Activated CD8-positive, alpha-beta T cell treated with anti-CD3 and anti-CD28 coated beads for 36 hours (primary cell): ENCODE measurements around the gene DACH1. TPM values are rescaled to one million over a fixed set of nuclear protein-coding genes. Genes with fewer than 3 reads are reported as not detected.

Experiments
- ATAC-seq: fragments of 200-7000 bp; cut with Tn5 transposase; one replicate; pipeline ENCODE4 v1.10.0; 2021; ENCODE audit warnings: mild to moderate bottlenecking, moderate library complexity
- CTCF ChIA-PET: fragments of 350-600 bp; sonication (Branson Sonifier 250); formaldehyde crosslinking; loops from one replicate; lab custom pipeline; 2021; ENCODE audit warnings: antibody characterized with exemption; lab: Charles Lee
- POLR2A ChIA-PET: fragments of 350-600 bp; sonication (Branson Sonifier 250); formaldehyde crosslinking; loops from one replicate; lab custom pipeline; 2021; ENCODE audit warnings: antibody characterized with exemption; lab: Charles Lee
- DNase-seq: peaks from one replicate; pipeline ENCODE4 v3.0.0-alpha.2; 2020
- H3K27ac Mint-ChIP-seq: one replicate; pipeline ENCODE4 v1.8.0; 2021; ENCODE audit warnings: mild to moderate bottlenecking, mixed read lengths
- H3K27me3 Mint-ChIP-seq: one replicate; pipeline ENCODE4 v1.8.0; 2021; ENCODE audit warnings: mixed read lengths
- H3K36me3 Mint-ChIP-seq: one replicate; pipeline ENCODE4 v1.8.0; 2021; ENCODE audit warnings: low read depth, mixed read lengths
- H3K4me1 Mint-ChIP-seq: one replicate; pipeline ENCODE4 v1.8.0; 2021; ENCODE audit warnings: low read depth, mixed read lengths
- H3K4me3 Mint-ChIP-seq: one replicate; pipeline ENCODE4 v1.8.0; 2021; ENCODE audit warnings: mild to moderate bottlenecking, moderate library complexity, mixed read lengths
- H3K9me3 Mint-ChIP-seq: one replicate; pipeline ENCODE4 v1.8.0; 2021; ENCODE audit warnings: mixed read lengths
- intact Hi-C: fragments of 100-400 bp; cut with micrococcal nuclease; formaldehyde crosslinking; loops from one replicate; pipeline ENCODE4 v1.10.0; 2022
- total RNA-seq, 2 experiments: library from RNA; stranded (reverse); gene quantifications; one replicate each; pipeline ENCODE4 v1.2.3, GENCODE V29; 2021
- TF ChIP-seq, protein P1 (sequence below): fragments of 200-600 bp; IDR thresholded peaks from one replicate; pipeline ENCODE4 v1.8.0; 2022; ENCODE audit warnings: antibody characterized with exemption, mild to moderate bottlenecking

Gene DACH1
- total RNA-seq, 2 experiments from 2014 or later, result not detected

DNA sequence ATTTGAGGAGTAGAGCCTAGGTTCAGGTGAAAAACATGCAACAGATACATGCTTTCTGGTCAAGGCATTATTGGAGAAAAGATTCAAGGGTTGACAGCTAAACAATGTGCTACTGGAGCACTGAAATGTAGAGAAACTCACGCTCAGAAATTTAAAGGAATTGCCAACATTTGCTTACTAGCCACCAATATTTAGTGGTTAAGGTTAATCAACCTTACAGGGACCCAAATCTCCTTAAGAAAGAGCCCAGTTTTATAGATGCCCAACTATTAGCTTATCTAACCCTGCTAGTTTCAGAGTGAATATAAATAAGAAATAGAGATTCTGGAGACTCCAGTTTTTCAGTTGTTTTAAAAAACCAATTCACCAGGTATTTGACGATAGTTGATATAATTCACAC, 203.6 kb downstream of the DACH1 start:
- no peak overlapping the region for H3K4me3 Mint-ChIP-seq
- ChIA-PET CTCF (no interaction called here), POLR2A (no interaction called here)
- no peaks in the 10 kb centered on the region for H3K27me3 Mint-ChIP-seq
- no peak overlapping the region for H3K27ac Mint-ChIP-seq
- ATAC-seq (no peak), DNase-seq (no peak)
- no peaks in the 10 kb centered on the region for H3K36me3 Mint-ChIP-seq
- H3K9me3 Mint-ChIP-seq, result no peaks in the 10 kb centered on the region
- TF ChIP-seq, protein P1, sequence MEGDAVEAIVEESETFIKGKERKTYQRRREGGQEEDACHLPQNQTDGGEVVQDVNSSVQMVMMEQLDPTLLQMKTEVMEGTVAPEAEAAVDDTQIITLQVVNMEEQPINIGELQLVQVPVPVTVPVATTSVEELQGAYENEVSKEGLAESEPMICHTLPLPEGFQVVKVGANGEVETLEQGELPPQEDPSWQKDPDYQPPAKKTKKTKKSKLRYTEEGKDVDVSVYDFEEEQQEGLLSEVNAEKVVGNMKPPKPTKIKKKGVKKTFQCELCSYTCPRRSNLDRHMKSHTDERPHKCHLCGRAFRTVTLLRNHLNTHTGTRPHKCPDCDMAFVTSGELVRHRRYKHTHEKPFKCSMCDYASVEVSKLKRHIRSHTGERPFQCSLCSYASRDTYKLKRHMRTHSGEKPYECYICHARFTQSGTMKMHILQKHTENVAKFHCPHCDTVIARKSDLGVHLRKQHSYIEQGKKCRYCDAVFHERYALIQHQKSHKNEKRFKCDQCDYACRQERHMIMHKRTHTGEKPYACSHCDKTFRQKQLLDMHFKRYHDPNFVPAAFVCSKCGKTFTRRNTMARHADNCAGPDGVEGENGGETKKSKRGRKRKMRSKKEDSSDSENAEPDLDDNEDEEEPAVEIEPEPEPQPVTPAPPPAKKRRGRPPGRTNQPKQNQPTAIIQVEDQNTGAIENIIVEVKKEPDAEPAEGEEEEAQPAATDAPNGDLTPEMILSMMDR, result no peak
- intact Hi-C loops, result no loop called here
- no peaks in the 10 kb centered on the region for H3K4me1 Mint-ChIP-seq

DNA sequence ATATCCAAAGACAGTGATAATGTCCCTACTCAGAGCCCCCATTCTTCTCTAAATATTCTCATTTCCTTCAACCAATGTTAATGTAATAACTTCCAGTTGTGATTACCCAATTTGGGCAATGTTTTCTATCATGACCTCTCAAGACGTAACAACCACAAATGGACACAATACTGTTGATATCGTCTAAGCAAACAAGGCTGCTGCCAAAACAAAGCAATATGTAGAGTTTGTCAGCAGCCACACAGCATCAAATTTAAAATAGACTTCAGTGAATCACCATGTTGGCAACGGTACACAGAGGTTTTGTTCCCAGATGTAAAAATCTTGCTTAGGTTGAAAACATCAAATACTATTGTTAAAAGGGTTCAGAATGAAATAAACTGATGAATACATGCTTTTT, 205.1 kb downstream of the DACH1 start:
- no peaks in the 10 kb centered on the region for H3K36me3 Mint-ChIP-seq
- no peaks in the 10 kb centered on the region for H3K27me3 Mint-ChIP-seq
- TF ChIP-seq, protein P1, result no peak
- no peak overlapping the region for H3K27ac Mint-ChIP-seq
- ChIA-PET POLR2A (no interaction called here), CTCF (no interaction called here)
- no peaks in the 10 kb centered on the region for H3K4me1 Mint-ChIP-seq
- intact Hi-C loops, result no loop called here
- ATAC-seq (no peak), DNase-seq (no peak)
- no peak overlapping the region for H3K4me3 Mint-ChIP-seq
- H3K9me3 Mint-ChIP-seq, result no peaks in the 10 kb centered on the region

DNA sequence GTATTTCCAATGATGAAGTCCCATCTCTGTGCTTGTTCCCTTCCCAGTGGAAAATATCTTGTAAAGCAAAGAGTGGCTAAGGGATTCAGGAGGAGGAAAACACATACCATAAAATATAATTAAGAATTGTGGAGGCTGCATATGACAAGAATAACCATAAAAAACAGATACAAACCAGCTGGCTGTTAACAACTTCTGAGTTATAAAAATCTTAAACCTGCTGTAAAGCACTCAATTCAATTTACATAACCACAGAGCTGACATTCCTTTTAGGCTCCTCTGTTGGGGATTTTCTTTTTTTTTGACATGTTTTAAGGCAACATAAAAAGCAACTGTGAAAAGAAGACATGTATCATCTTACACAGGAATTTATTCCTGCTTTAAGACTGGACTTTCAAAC, 207.6 kb downstream of the DACH1 start:
- no peak for ATAC-seq

DNA sequence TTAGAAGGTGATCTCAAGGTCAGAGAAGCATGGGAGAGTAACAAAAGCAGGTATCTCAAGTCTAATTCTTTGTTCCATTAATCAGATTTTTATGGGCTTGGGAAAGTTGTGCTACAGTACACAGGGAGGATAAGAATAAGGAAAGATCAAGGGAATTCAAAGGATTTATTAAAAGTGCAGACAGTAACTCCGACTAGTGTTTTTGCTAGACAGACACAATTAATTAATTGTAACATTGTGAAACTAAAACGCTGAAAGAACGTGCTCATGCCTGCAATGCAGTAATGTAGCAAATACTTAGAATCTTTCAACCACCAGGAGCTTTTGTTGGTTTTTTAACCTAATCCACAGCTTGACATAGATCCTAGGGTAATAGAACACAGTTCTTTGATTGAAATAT, 221.5 kb downstream of the DACH1 start:
- no peak overlapping the region for H3K27ac Mint-ChIP-seq
- no peaks in the 10 kb centered on the region for H3K27me3 Mint-ChIP-seq
- H3K4me3 Mint-ChIP-seq, result no peak overlapping the region
- no peaks in the 10 kb centered on the region for H3K36me3 Mint-ChIP-seq
- POLR2A ChIA-PET, result no interaction called here
- no peak for DNase-seq
- H3K9me3 Mint-ChIP-seq, result no peaks in the 10 kb centered on the region
- intact Hi-C loops, result no loop called here
- CTCF ChIA-PET, result no interaction called here
- TF ChIP-seq, protein P1, result no peak
- H3K4me1 Mint-ChIP-seq, result no peaks in the 10 kb centered on the region
- no peak for ATAC-seq

More for the DNA sequence above, 207.6 kb downstream of the DACH1 start:
- no peak overlapping the region for H3K27ac Mint-ChIP-seq
- intact Hi-C loops, result no loop called here
- no peaks in the 10 kb centered on the region for H3K4me1 Mint-ChIP-seq
- no peak for DNase-seq
- TF ChIP-seq, protein P1, result no peak
- H3K4me3 Mint-ChIP-seq, result no peak overlapping the region
- H3K36me3 Mint-ChIP-seq, result no peaks in the 10 kb centered on the region
- H3K27me3 Mint-ChIP-seq, result no peaks in the 10 kb centered on the region
- no peaks in the 10 kb centered on the region for H3K9me3 Mint-ChIP-seq
- ChIA-PET POLR2A (no interaction called here), CTCF (no interaction called here)

DNA sequence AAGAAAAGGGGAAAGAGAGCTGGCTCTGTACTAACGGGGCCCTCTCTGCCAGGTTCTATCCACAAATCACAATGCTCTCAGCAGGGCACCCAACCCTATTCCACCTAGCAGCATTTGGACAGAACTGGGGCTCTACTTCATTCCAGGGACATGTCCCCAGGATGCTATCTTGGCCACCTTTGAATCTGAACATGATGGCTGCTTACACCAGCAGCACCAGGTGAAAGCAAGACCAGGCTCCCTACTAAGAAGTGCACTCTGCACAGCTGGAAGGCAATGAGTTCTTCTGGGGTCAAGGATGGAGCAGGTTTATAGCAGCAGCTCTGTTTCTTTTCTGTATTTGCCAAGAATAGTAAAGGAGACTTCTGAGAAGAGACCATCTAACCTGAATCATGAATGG, 222.4 kb downstream of the DACH1 start:
- H3K36me3 Mint-ChIP-seq, result no peaks in the 10 kb centered on the region
- intact Hi-C loops, result no loop called here
- no peaks in the 10 kb centered on the region for H3K9me3 Mint-ChIP-seq
- ChIA-PET POLR2A (no interaction called here), CTCF (no interaction called here)
- H3K27ac Mint-ChIP-seq, result no peak overlapping the region
- TF ChIP-seq, protein P1, result no peak
- ATAC-seq (no peak), DNase-seq (no peak)
- no peaks in the 10 kb centered on the region for H3K27me3 Mint-ChIP-seq
- H3K4me3 Mint-ChIP-seq, result no peak overlapping the region
- no peaks in the 10 kb centered on the region for H3K4me1 Mint-ChIP-seq
